Measurements from ENCODE around the gene PRICKLE3.
"Not testable (repeated sequence)": the region's sequence is repeated elsewhere in the genome, so short reads cannot be mapped to it uniquely, and the experiment has no call there.

Gene PRICKLE3

DNA sequence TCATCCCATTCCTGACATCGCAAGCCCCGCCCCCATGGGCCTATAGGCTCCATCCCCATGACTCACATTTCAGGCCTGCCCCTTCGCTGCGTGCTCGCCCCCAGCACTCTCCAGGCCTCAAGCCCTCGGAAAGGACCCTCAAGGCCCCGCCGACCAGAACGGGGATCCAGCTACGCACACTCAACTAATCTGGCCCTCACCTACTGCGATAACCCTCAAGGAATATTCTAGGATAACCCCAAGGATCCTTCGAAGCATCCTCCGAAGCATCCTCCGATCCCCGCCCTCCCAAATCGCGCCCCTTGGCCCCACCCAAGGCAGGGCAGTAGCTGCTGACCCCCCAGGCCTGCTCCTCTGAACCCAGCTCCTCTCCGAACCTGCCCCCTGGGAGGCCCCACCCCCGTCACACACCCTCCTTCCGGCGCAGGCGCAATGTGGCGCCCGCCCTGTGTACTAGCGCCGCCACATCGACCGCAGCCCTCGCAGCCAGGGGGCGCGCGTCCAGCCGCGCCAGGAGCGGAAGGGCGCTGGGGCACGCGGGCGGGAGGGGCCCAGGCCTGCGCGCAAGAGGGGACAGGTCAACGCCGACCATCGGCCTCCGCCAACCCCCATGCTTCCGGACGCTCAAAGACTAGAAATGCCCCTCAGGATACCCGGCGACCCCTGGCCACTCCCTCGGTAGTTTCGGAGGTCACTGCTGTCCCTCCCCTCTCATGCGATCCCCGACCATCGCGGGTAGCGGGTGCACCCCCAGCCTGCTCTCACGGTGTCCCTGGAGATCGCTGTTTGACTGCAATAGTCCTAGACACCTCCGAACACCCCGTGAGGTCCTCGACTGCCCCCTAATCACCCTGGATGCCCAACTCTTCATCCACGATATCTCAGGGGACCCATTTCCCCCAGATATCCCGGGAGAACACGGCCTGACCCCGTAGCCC lies 30.0 kb downstream of the PRICKLE3 start:
- Mint-ChIP-seq H3K9me3 (peaks cover 12% of the 10 kb centered on the region), H3K4me3 (peak overlapping the region; percentile 81 to 92 (median 84)), H3K4me1 (no peaks in the 10 kb centered on the region), H3K36me3 (ENCODE audit: low read depth) (no peaks in the 10 kb centered on the region), H3K27me3 (ENCODE audit: low read depth) (peaks cover 13% of the 10 kb centered on the region), H3K27ac (peak overlapping the region; percentile 98 to 100 (median 99))
- TF ChIP-seq, protein P1, sequence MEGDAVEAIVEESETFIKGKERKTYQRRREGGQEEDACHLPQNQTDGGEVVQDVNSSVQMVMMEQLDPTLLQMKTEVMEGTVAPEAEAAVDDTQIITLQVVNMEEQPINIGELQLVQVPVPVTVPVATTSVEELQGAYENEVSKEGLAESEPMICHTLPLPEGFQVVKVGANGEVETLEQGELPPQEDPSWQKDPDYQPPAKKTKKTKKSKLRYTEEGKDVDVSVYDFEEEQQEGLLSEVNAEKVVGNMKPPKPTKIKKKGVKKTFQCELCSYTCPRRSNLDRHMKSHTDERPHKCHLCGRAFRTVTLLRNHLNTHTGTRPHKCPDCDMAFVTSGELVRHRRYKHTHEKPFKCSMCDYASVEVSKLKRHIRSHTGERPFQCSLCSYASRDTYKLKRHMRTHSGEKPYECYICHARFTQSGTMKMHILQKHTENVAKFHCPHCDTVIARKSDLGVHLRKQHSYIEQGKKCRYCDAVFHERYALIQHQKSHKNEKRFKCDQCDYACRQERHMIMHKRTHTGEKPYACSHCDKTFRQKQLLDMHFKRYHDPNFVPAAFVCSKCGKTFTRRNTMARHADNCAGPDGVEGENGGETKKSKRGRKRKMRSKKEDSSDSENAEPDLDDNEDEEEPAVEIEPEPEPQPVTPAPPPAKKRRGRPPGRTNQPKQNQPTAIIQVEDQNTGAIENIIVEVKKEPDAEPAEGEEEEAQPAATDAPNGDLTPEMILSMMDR (IDR thresholded peaks at IDR 0.05; ENCODE audit: unreplicated experiment in 3 of 3) = peak; percentile 59 to 70 (median 64)

DNA sequence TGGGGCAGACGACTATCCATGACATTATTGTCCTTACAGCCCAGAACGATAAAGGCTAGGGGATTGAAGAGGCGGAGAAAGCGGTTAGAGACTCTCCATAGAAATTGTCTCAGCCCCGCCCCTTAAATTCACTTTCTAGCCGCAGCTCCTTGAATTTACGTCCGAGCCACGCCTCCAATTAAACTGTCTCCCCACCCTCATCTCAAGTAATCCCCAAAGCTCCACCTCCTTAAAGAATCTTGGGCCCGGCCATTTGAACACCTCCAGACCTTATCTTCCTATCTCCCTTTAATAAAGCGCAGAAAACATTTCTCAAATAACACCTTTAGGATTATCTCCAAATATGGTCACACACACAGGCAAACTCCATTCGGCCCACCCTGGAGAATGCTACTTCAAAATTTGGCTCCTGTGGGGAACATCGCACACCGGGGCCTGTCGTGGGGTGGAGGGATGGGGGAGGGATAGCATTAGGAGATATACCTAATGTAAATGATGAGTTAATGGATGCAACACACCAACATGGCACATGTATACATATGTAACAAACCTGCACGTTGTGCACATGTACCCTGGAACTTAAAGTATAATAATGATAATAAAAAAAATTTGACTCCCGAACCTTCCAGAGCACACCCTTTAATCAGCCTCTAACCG lies 30.8 kb downstream of the PRICKLE3 start:
- Mint-ChIP-seq H3K4me1 (no peaks in the 10 kb centered on the region), H3K27me3 (ENCODE audit: low read depth) (peaks cover 13% of the 10 kb centered on the region), H3K9me3 (peaks cover 15% of the 10 kb centered on the region), H3K4me3 (peak overlapping the region; percentile 81 to 92 (median 84)), H3K27ac (peak overlapping the region; percentile 98 to 100 (median 99)), H3K36me3 (ENCODE audit: low read depth) (no peaks in the 10 kb centered on the region)
- TF ChIP-seq, protein P1 (IDR thresholded peaks at IDR 0.05; ENCODE audit: unreplicated experiment in 3 of 3) = no peak

DNA sequence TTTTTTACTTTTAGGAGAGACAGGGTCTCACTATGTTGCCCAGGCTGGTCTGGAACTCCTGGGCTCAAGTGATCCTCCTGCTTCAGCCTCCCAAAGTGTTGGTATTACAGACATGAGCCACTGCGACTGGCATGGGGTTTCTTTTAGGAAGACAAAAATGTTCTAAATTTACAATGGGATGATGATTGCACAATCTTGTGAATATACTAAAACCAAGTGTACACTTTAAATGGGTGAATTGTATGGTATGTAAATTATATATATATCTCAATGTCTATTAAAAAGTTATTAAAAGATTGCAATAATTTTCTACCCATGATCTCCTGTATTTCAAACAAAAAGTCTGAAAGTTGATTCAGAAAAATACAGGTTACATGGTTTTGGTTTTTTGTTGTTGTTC lies 32.7 kb downstream of the PRICKLE3 start:
- TF ChIP-seq, protein P1 (IDR thresholded peaks at IDR 0.05; ENCODE audit: unreplicated experiment in 3 of 3) = no peak
- H3K27me3 Mint-ChIP-seq (ENCODE audit: low read depth) = peaks cover 9% of the 10 kb centered on the region
- peaks cover 22% of the 10 kb centered on the region for H3K9me3 Mint-ChIP-seq
- no peaks in the 10 kb centered on the region for H3K4me1 Mint-ChIP-seq
- H3K36me3 Mint-ChIP-seq (ENCODE audit: low read depth) = no peaks in the 10 kb centered on the region
- H3K4me3 Mint-ChIP-seq = no peak overlapping the region
- H3K27ac Mint-ChIP-seq = no peak overlapping the region

DNA sequence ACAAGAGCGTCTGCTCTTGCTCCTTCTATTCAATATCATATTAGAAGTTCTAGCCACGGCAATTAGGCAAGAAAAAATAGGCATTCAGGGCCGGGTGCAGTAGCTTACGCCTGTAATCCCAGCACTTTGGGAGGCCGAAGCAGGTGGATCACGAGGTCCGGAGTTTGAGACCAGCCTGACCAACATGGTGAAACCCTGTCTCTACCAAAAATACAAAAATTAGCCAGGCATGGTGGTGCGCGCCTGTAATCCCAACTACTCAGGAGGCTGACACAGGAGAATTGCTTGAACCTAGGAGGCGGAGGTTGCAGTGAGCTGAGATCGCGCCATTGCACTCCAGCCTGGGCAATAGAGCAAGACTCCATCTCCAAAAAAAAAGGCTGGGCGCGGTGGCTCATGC lies 36.9 kb downstream of the PRICKLE3 start:
- H3K4me1 Mint-ChIP-seq; H3K27me3 Mint-ChIP-seq (ENCODE audit: low read depth); H3K4me3 Mint-ChIP-seq; H3K36me3 Mint-ChIP-seq (ENCODE audit: low read depth): not testable (repeated sequence)
- Mint-ChIP-seq H3K27ac (peak overlapping the region; percentile 67 to 87 (median 87)), H3K9me3 (peaks cover 20% of the 10 kb centered on the region)

DNA sequence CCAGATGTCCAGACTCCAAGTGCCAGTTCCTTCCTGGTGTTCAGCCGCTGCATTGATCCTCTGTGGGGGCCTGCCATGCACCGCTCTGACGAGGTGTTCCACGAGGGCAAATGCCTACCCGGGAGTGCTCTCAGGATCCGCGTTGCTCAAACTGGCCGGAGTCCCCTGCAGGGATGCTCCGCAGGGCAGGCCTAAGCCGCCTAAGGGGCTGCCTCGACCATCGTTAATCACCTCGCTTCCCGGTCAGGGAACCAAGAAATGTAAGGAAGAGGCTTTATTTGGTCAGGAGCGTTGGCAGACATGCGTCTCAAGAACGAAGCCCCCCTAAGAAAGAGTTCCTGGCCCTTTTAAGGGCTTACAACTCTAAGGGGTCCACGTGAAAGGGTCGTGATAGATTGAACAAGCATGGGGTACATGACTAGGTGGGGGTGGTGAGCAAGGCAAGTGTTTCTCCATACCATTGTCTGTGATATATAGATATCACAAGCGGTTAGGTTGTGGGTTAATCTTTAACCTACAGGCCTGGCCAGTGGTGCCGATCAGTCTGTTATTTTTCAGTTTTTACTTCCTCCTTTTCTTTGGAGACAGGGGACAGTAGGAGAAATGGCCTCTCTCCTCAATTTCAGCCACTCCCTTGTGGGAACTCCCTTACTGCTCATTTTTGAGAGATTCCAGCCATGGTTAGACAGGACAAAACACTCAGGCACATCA lies 37.6 kb downstream of the PRICKLE3 start:
- Mint-ChIP-seq H3K9me3 (peaks cover 23% of the 10 kb centered on the region), H3K27ac (peak overlapping the region; percentile 67 to 87 (median 87))
- H3K4me1 Mint-ChIP-seq; H3K4me3 Mint-ChIP-seq; H3K27me3 Mint-ChIP-seq (ENCODE audit: low read depth); H3K36me3 Mint-ChIP-seq (ENCODE audit: low read depth): not testable (repeated sequence)

DNA sequence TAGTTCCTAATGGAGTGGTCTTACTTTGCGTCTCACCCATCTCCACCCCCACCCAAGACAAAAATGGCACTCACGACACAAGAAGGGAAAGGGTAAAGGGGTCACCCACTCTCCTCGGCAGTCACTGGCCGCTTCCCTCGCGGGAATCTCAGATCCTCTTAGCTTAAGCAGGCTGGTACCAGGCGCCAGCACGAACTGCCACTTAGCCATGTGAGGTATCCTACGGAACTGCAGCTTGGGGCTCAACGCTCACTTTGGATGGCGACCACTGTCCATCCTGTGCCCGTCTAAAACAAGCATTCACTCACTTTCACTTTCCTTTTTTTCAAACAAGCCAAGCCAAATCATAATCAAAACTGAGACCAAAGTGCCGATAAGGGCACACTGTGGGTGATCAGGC lies 38.2 kb downstream of the PRICKLE3 start:
- Mint-ChIP-seq H3K4me1 (no peaks in the 10 kb centered on the region), H3K27me3 (ENCODE audit: low read depth) (no peaks in the 10 kb centered on the region), H3K36me3 (ENCODE audit: low read depth) (no peaks in the 10 kb centered on the region), H3K9me3 (peaks cover 25% of the 10 kb centered on the region), H3K4me3 (no peak overlapping the region), H3K27ac (peak overlapping the region in 1 of 3 experiments; percentile 87)
- TF ChIP-seq, protein P1 (IDR thresholded peaks at IDR 0.05; ENCODE audit: unreplicated experiment in 3 of 3) = no peak
